NK-92 treated with Interleukin-12 subunit alpha and Interleukin-12 subunit beta, amount 100 ng/mL, for 24 hours (cell line): ENCODE results near the gene TPD52L2.
"Not testable (repeated sequence)": the region's sequence is repeated elsewhere in the genome, so short reads cannot be mapped to it uniquely, and the experiment has no call there.

Experiments
- DNase-seq: peaks from one replicate; lab custom pipeline; 2025; lab: John Stamatoyannopoulos, UW

The TPD52L2 gene

DNA sequence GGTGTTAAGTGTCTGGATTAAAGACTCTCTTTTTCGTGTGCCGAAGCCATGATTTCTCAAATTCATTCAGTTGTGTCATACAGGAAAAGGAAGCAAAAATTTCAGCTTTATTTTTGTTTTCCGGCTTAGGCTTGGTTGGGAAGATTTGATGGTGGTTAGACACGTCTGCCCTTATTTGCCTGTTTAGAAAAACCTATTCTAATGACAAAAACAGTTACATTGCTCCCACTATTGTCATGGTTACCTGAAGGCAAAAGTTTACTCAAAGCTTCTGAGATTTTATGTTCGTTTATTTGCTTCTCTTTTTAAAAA is 30.8 kb downstream of the TPD52L2 start:
- no peak for DNase-seq

DNA sequence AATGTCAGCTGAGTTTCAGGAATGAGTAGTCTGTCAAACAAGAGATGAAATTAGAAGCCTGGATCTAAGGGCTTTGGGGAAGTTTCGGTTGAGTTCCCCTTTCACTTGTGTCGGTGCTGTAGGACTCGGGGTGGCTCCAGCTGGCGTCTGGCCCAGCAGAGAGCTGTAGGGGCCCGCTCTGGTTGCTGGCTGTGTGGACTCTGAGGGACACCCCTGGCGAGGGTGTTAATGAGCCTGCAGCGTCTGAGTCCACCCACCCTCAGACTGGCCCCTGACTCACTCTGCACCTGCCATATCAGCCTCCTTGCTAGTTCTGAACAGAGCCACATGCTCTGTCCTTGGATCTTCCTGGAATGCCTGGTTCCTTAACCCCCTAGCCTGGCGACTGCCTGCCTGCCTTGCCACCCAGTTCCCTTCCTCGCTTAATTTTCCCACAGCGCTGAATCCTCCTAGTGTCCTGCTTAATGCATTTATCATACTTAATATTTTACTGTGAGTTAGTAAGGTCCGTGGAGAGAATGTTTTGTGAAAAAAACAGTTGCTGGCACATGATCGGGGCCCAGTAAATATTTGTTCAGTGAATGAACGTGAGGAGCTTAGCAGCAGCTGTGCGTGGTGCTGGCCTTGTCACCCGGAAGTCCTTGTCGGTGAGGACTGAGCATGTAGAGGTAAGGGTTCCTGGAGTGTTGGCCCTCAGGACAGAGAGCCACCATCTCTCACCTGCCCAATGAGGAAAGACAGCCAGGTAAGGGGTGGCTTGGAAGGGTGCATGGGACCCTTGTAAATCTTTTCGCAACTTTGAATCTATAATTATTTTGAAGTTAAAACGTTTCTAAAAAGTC is 31.4 kb downstream of the TPD52L2 start:
- no peak for DNase-seq

DNA sequence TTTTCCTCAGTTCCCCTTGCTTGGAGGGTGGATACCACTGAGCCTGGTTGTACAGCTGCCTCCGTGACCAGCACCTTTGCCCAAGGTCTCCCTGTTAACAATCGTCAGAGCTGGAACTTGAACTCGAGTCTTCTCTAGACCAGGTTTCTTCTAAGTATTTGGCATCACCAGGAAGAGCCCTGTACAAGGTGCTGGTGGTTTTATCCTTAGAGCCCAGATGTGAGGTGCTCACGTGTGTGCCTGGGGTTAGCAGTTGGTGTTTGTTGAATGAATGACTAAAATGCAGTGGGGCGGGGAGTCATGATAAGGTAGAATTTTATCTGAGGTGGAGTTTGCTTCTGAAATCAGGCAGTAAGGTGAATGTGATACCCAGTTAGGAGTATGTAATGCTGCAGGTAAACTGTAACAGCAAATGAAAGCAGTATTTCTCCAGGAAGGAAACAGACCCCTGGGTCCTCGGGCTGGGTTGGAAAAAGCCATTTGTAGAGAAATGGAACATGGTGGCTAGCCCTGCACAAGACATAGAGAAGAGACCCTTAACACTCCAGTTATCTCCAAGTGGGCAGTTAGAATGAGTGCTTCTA is 33.0 kb downstream of the TPD52L2 start:
- no peak for DNase-seq

DNA sequence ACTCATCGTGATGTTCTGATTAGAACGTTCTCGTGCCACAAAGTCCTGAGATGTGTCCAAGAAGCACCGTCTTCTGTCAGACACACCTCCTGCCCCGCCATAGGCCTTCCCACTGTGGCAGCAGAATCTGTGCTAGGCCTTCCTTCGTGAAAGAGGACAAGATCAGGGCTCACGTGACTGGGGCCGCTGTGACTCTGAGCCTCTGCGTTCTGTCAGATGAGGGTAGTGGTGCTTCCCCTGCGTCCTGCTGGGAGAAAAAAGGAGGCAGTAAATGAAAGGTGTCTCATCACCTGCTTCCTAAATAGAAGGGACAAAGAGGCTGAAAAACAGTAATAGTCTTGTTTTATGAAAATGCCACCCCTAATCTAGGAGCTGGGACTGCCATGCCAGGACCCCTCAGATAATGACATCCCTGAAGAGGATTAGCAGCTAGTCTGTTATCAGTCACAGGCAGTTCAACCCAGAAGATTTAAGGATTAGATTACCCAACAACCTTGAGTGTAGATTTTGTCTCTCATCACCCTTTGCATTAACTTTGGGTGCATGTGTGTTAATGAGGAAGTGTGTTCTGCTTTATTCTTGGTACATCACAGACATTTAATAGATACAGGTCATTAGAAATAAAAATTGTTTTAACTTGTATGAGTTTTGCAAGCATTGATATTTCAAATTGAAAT is 34.0 kb downstream of the TPD52L2 start:
- no peak for DNase-seq

DNA sequence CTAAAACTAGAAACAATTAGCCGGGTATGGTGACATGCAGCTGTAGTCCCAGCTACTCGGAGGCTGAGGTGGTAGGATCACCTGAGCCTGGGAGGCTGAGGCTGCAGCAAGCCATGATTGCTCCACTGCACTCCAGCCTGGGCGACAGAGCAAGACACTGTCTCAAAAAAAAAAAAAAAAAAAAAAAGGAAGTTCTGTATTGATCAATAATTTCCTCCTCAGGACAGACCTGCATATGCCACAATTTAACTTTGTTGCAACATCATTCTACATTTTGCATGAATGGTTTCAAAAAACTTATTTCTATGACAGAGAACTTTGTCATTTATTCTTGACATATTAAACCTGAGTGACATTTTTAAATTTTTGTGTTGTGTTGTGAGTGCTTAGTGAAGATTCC is 35.3 kb downstream of the TPD52L2 start:
- no peak for DNase-seq

DNA sequence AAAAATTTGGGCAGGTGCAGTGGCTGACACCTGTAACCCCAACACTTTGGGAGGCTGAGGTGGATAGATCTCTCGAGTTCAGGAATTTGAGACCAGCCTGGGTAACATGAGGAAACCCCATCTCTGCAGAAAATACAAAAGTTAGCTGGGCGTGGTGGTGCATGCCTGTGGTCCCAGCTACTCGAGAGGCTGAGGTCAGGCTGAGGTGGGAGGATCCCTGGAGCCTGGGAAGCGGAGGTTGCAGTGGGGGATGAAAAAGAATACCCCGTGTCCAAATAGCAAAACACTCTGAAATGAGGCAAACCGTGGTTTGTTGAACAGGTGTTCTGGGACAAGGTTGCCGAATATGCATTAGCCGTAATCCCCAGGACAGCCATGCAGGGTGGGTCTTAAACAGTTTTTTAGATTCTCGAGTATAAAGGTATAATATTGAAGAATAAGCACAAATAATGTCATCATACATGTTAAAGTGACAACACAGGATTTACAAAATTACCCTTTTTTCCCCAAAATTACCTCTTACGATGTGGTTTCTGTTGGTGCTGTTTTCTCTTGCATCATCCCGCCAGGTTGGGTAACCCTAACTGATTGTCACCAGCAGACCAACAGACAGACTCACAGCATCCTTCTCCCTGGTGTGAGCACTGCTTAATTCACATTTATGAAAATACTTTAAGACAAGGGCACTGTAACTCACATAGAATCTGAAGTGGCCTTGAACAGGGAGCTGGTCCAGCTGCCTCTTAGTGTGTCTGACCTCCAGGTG is 38.9 kb downstream of the TPD52L2 start:
- DNase-seq: peak; percentile 42

DNA sequence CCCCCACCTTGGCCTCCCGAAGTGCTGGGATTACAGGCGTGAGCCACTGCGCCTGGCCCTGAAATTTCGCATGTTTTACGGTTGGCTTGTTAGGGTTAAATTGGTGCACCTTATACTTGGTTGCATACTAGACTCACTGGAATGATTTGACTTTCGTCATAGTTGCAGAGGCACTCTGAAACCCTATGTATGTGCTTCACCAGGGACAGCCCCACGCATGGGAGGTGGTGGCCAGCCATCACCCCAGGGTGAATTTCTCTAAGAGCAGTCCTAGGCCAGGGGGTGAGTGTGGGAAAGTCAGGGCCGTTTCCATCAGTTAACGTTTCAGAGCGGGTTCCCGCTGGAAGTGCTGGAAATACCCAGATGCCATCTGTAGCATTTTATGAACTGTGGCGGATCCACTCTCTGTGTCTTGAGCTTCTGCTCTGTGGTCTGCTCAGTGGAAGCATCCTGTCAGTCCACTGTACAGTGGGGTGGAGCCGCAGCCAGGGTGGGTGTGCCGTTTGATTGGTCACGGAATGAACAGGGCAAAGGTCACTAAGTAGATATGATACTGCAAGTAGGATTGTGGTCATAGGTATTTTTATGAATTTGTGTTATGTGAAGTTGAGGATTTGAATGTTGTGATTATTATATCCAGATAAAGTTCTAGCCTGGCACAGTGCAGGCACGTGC is 43.1 kb downstream of the TPD52L2 start:
- no peak for DNase-seq

DNA sequence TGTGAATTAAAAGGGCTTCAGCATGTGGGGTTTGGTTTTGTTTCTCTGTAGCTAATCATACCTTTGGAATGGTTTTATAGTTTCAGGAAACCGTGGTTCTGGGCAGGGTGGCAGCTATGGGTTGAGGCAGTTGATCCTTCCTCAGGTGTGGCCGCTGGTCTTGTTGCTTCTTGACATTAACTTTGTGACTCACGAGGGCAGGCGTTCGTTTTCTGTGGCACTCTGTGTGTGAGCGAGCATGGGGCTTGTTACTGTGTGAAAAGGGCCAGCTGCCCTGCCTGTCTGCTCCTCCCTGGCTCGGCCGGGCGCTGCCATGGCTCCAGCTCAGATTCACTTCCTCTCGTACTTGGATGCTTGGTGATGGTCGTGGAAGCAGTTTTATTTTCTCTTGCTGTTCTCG is 46.1 kb downstream of the TPD52L2 start:
- no peak for DNase-seq

DNA sequence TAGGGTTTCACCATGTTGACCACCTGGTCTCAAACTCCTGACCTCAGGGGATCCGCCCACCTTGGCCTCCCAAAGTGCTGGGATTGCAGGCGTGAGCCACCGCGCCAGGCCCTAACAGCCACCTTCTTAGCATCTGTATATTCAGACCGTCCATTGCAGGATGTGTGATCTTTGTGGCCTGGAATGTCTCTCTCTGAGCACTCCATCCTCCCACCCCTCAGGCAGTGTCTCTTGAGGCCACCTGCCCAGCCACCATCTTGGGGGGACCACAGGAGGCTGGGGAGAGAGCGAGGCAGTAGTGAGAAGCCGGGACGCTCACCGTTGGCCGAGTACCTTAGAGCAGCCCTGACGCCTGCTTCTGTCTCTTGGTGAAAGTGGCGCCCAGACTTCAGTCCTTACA is 48.7 kb downstream of the TPD52L2 start:
- no peak for DNase-seq

DNA sequence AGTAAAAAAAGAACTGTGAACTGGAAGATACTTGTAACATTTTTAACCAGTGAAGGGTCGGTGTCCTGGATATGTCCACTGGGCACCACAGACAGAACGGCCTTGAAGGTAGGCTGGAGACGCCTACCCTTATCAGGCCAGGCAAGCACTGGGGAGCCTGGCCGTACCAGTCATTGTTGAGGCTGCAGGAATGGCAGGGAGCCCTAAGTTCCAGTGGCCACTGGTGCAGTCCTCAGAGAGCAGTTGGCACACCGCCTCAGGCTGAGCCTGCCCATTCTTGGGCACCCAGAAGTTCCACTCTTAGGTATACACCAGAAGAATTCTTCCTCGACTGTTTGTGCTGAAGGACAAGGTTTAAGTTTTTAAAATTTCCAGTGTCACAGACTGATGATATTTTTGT is 50.4 kb downstream of the TPD52L2 start:
- no peak for DNase-seq

DNA sequence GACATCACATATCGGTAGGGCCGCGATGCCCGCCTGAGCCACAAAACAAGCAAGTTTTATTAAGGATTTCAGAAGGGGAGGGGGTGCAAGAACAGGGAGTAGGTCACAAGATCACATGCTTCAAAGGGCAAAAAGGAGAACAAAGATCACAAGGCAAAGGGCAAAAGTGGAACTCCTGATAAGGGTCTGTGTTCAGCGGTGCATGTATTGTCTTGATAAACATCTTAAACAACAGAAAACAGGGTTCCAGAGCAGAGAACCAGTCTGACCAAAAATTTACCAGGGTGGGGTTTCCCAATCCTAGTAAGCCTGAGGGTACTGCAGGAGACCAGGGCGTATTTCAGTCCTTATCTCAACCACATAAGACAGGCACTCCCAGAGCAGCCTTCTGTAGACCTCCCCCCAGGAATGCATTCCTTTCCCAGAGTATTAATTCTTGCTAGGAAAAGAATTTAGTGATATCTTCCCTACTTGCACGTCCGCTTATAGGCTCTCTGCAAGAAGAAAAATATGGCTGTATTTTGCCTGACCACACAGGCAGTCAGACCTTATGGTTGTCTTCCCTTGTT is 51.4 kb downstream of the TPD52L2 start:
- not testable (repeated sequence) for DNase-seq

DNA sequence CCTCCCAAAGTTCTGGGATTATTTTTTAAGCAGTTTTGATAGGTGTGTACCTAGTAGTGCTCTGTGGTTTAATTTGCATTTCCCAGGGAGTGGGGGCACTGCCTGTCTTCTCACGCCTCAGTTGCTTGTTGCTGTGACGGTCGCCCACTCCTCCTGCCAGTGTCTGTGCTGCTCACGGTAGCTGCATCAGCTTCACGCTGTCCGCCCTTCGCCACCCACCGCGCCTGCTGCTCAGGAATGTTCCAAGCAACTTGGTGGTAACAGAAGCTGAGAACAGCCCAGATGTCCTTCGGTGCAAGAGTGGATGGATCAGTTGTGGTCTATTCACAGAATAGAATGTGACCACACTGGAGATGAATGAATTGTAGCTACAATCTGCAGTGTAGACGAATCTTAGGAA is 52.7 kb downstream of the TPD52L2 start:
- DNase-seq: no peak

DNA sequence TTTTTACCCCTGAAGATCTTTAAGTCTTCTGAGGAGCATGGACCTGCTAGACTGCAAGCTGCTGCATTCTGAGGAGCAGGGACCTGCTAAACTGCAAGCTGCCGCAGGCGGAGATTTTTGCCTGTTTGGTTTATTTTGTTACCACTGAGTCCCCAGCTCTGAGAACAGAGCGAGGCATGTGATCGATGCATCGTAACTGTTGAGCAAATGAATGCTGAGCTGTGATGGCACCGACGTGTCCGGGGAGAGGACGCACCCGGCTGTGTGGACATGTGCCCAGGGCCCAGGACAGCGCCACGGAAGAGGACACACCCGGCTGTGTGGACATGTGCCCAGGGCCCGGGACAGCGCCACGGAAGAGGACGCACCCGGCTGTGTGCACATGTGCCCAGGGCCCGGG is 54.1 kb downstream of the TPD52L2 start:
- DNase-seq: no peak

DNA sequence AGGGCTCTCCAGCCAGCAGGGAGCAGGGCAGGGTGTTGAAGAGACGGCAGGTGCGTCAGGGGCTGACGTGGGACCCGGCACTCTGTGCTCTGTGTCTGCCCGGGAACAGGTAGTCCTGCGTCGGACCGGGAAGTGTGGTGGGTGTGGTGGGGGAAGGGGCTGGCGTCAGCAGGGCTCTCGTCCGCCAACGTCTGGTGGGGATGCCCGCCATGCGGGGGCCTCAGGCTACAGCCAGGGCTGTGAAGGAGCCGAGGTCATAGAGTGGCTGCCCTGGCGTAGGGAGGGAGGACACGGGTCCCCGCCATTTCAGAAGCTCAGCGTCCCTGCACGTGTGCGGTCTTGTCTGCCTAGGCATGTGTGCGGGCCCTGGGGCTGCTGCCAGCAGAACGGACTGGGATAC is 55.2 kb downstream of the TPD52L2 start:
- DNase-seq: no peak

DNA sequence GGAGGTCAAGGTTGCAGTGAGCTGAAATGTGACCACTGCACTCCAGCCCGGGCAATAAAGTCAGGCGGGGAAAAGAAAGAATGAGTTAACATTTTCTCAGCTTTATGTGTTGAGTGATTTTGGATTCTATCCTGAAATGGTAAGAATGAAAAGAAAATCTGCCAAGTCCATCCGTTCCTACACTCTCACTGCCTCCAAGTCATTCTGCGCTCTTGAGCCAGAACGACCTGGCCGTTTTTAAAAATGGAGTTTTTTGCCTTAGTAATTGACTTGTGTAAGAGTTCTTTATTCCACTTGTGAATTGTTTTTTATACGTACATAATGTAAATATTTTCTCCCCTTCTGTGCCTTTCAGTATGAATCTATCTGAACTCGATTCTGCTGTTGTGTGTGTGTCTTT is 58.6 kb downstream of the TPD52L2 start:
- no peak for DNase-seq

DNA sequence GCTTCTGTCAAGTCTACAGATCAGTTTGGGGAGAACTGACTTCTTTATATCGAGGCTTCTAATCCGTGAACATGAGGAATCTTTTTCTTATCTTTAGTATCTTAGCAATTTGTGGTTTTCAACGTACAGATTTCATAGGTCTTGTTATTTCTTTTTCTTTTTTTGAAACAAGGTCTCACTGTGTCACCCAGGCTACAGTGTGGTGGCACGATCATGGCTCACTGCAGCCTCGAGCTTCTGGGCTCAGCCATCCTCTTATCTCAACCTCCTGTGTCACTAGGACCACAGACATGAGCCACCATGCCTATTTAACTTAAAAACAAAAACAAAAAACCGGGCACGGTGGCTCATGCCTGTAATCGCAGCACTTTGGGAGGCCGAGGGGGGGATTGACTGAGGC is 59.2 kb downstream of the TPD52L2 start:
- DNase-seq: no peak

DNA sequence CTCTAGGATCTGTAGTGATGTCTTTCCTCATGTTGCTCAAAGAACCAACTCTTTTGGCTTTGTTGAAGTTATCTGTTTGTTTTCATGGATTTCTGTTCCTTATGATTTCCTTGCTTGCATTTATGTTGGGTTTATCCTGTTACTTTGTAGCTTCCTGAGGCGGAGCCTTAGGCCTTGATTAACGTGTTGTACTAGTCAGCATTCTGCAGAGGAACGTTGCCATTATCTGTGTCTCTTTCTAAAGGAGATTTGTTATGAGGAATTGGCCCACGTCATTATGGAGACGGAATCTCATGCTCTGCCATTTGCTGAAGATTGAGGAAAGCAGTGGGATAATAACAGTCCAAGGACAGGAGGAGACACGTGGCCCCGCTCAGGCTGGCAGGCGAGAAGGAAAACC is 61.2 kb downstream of the TPD52L2 start:
- DNase-seq: no peak

DNA sequence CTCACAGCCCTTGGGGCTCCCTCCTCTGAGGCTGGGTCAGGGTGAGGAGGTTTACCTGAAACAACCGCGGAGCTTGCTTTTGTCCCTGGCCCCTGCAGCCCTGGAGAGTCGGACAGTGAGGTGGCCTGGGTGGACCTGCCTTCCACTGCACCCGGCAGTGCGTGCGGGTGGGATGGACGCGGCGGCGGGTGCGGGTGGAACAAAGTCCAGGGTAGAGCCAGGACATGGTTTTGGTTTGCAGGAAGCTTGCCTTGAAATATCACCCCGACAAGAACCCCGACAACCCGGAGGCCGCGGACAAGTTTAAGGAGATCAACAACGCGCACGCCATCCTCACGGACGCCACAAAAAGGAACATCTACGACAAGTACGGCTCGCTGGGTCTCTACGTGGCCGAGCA is 64.0 kb downstream of the TPD52L2 start:
- no peak for DNase-seq

DNA sequence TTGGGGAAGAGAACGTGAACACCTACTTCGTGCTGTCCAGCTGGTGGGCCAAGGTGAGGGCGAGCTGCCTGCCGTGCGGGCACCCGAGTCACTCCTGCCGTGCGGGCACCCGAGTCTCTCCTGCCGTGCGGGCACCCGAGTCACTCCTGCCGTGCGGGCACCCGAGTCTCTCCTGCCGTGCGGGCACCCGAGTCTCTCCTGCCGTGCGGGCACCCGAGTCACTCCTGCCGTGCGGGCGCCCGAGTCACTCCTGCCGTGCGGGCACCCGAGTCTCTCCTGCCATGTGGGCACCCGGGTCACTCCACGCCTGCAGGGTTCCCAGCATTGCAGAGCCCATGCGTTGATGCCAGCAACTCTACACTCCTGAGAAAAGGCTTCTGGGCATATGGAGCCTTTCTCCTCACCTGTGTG is 64.4 kb downstream of the TPD52L2 start:
- DNase-seq: not testable (repeated sequence)

DNA sequence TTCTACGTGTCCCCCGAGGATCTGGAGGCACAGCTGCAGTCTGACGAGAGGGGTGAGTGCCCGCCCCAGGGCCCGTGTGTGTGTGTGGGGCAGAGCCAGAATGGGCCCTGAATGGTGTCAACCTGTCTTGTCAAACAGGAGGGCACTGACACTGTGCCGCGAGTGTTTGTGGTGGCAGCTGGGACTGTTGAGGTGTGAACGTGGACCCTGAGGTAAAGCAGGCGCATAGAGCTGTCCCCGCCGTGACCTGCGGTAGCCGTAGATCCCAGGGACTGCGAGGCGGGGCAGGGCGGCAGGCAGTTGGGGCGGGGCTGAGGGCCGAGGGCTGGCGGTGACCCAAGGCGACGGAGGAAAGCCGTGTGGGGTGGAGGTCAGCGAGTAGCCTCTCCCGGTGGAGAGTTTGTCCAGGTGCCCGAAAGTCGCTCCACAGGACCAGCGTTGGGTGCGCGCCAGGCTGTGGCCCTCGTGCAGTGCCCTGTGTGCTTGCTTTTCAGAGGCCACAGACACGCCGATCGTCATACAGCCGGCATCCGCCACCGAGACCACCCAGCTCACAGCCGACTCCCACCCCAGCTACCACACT is 66.0 kb downstream of the TPD52L2 start:
- no peak for DNase-seq

DNA sequence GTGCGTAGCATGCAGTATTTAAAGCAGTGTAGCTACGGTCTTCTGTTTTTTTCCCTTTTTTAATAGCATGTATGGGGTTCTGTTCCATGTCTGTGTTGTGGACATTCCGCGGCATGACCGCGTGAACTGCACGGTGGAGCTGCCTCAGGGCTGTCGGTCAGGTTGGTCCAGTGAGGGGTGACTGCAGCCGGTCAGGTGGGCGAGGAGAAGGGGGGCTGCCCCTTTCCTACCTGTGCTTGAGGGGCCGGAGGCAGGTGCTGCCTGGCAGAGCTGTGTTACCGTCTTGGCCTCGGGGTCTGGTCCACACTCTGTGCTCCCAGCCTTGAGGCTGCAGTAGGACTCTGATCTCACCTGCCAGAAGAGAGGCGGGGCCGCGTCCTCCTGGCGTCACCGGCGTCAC is 66.7 kb downstream of the TPD52L2 start:
- DNase-seq: no peak
